OCI-M2 (cell line): Measurements from ENCODE around the gene CPNE8.

ENCODE experiments used
- DNase-seq: peaks from one replicate; lab custom pipeline; 2025; ENCODE audit not compliant: unreplicated experiment; lab: John Stamatoyannopoulos, UW

Gene CPNE8

DNA sequence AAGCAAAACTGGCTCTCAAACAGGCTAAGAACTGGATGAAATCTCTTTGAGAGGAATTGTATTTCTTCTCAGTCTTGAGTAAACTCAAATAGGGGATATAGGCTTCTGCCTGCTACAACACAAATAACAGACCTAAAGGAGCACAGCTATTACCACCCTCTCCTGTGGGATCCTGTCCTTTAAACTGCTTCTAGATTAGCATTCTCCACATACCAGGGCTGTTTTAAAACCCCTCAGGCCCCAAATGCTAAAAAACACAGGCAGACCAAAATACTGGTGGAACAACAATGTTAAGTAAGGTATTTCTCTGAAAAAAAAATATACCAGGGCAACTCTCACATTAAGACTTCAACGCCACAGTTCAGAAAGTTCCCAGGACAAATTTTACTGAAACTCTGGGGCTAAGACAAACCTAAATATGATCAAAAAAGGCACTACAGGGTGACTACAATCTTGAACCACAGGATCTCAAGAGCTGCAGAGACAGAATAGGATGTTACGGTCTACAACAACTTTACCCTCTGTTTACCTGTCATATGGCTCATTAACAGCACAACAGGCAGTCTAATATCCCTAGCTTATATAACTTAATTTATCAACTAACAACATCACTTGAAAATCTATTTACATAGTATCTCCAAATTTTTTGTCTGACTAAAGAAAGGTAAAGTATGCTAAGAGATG, 7.2 kb downstream of the CPNE8 start:
- DNase-seq, result no peak

DNA sequence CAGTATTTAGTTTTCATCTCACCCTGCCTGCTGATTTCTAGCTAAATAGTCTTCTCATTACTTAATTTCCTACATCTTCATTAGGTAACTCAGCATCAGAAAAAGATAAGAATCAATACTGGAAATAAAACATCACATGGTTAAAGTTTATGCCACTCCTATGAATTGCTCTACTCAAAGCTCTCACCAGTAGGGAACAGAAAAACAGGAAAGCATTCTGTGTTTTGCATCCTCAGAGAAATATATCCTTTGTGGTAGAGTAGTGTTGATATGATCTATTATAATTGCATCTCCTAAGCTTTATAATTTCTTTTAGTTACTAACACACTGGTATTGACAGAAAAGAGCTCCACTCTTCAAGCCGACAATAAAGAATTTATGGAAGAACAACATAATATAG, 9.9 kb downstream of the CPNE8 start:
- DNase-seq, result no peak

GRCh38 chr12:38892976-38893375, 12.4 kb downstream of the CPNE8 start:
- DNase-seq, result no peak

GRCh38 chr12:38892087-38892786, 13.2 kb downstream of the CPNE8 start:
- no peak for DNase-seq

DNA sequence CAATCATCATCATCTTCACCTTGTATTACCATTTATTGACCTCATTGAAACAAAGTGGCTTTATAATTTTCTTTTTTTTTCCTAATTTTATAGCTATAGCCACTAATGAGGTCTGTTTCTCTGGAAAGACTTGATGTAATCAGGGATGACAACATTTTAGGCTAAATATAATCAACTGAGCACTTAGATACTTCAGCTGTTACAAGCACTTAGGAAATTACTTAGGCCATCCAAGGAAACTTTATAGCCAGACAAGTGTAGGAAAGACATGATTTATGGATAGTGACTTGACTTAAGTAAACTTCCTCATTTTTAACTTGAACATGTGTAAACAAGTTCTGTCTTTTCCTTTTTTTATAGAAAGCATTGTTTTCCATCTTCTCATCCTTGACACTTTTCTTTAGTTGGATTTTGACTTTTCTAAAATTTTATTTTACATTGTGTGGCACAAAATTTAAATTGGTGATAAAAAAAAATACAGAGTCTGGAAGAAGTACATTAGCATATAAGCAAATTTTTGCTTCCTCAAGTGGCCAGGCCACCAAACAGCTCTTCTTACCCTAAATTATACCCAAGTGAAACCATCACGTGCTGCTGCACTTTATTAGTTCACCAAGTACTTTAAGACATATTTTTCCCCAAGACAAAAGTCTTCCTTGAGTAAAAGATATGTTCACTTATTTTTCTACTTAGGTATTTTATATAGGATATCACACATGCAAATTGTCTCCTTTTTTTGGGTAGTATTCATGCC, 15.1 kb downstream of the CPNE8 start:
- DNase-seq, result peak; percentile 4

GRCh38 chr12:38889297-38889815, 16.0 kb downstream of the CPNE8 start:
- DNase-seq, result no peak

GRCh38 chr12:38887770-38888169, 17.6 kb downstream of the CPNE8 start:
- no peak for DNase-seq

- no peak for DNase-seq
Observed at GRCh38 chr12:38886931-38887330, 18.5 kb downstream of the CPNE8 start.

- DNase-seq, result no peak
Observed at GRCh38 chr12:38886064-38886463, 19.3 kb downstream of the CPNE8 start.

GRCh38 chr12:38884666-38885065, 20.7 kb downstream of the CPNE8 start:
- DNase-seq, result no peak

DNA sequence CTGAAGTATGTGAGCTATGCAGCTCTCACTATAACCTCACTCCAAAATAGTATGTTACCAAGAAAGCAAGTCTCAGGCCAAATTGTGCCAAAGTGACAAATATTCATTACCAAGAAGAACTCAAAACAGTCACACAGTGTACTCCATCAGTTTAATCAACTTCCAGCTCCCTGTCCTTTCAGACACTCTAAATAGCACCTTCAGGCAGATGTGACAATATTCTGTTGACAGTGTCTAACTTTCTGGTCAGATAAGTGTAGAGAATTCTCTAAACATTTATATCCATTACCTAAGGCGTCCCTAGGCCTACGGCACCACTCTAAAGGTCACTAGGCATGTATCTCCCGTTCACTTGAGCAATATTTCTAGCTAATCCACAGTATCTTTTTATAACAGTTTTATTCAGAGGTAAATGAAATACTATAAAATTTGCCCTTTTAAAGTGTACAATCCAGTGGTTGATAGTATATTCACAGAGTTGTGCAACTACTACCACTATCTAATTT, 21.7 kb downstream of the CPNE8 start:
- no peak for DNase-seq

- no peak for DNase-seq
Observed at GRCh38 chr12:38880288-38880687, 25.1 kb downstream of the CPNE8 start.

DNA sequence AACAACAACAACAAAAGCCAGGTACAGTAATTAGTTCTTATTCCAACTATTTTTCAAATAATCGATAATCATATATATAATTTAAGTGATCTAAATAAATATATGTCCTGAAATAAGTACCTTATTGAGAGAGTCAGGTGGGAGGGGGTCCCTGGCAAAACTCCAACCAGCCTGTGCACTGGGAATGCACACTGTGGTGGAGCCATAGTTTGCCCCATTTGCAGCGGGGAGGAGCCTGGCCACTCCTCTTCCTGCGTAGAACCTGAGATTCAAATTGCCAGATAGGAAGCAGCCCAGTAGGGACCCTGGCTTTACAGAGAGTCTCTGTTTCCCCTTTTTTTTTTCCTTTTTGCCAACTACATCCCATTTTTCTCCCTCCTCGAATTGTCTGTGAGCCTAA, 26.4 kb downstream of the CPNE8 start:
- DNase-seq, result no peak

DNA sequence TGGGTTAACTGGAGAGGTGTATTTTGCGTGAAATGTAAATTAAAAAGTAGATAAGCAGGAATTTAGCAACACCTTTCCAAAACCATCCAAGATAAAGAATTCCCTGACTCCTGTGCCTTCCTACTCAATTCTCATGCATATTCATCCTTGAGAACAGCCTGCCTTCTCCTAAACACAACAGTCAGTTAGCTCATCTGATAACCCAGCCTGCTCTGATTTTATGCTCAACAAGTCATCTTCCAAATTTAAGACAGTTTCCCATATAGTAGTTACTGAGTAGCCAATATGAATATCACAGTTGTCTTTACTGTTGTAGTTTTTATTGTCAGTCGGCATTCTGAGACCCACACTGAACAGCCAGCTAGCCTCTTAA, 27.1 kb downstream of the CPNE8 start:
- DNase-seq, result no peak

- no peak for DNase-seq
Observed at GRCh38 chr12:38875586-38876228, 29.7 kb downstream of the CPNE8 start.

DNA sequence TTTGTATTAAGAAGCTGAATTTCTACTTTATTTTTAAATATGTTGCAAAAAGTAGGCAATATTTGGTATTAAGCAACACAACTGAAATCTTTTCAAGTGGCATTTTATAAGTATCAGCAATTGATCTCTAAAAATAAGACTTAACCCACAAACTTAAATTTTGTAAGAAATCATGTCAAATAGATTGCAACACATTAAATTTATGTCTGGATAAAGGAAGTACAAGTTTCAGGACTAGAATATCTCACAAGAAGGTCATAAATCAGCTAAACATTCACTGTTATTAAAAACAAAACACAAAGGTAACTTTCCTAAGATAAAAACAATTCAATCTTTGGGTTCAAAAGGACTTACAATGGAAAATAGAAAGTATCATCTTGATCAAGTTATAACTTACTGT, 32.8 kb downstream of the CPNE8 start:
- no peak for DNase-seq

DNA sequence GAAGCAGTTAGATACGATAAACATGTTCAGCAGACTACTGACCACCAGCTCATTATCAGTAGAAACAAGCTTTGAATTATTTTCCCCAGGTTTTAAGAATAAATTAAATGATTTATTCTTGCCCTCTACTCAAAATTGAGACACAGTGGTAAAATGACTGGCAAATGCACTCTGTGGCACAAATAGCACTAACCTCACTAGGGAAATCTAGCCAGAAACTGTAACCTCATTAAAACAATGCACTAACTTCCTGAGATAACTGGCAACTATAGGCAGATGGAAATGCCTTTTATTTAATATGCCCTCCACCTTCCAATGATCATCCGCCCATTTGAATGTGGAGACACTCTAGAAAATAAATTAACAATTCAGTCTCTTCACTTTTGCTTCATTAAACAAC, 33.2 kb downstream of the CPNE8 start:
- no peak for DNase-seq

DNA sequence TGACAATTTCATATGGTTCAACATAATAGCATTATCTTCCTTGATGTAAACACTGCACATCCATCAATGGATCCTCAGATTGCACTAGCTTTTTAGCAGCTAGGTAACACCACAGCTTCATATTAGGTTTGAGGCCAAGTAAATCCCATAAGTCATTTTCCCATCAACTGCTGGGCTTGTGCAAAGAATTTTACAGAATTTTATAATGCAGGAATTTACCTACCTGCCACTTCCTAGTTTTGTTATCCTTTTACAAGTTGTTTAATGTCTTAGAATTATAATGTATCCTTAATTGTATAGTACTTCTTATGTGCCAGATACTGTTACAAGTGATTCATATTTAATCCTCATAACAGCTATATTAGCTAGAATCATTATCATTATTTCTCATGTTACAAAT, 36.4 kb downstream of the CPNE8 start:
- no peak for DNase-seq

- DNase-seq, result no peak
Observed at GRCh38 chr12:38850461-38850860, 54.9 kb downstream of the CPNE8 start.

GRCh38 chr12:38847247-38847646, 58.1 kb downstream of the CPNE8 start:
- DNase-seq, result no peak

DNA sequence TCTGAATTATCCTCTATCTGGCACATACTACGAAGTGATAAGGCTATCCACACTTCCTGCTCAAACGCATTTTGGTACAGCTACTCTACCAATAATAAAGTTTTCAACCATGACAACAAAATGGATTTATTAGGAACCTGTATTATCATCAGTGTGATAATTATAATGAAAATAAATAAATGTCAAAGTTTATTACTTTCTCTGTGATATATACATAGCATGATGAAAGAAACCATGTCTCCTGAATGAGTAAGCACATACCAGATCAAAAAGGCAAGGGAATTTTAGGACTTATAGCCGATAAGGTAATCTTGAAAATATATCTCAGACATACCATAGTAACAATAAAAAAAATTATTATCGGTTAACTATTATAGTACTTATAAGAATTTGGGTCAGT, 61.1 kb downstream of the CPNE8 start:
- DNase-seq, result no peak
